Suprapubic skin (tissue), 4 donors: ENCODE data around the gene AAK1.

Experiments
- CTCF ChIP-seq, 2 donors: fragments of 200-600 bp in 1 of 2; fragments of 450-650 bp in 1 of 2; sonication (generic) in 1 of 2; IDR thresholded peaks; one replicate each; pipeline ENCODE4 v1.5.1; 2016 to 2019; ENCODE audit warnings: antibody characterized with exemption in 2 of 2, mild to moderate bottlenecking in 1 of 2, moderate library complexity in 1 of 2
- EP300 ChIP-seq: sonication (generic); formaldehyde crosslinking; IDR thresholded peaks from one replicate; pipeline ENCODE4 v1.6.1; 2017; ENCODE audit warnings: antibody characterized with exemption
- POLR2AphosphoS5 ChIP-seq, 3 donors: sonication (generic); formaldehyde crosslinking; IDR thresholded peaks; one replicate each; pipeline ENCODE4 v1.6.1; 2017; ENCODE audit warnings: antibody characterized with exemption in 3 of 3

GRCh38 chr2:69685321-69686048 is 41.9 kb upstream of the AAK1 start:
- TF ChIP-seq CTCF (IDR thresholded peaks at IDR 0.05) = no peak
- TF ChIP-seq POLR2AphosphoS5 (IDR thresholded peaks at IDR 0.05) = no peak
- no peak for TF ChIP-seq EP300
